GM21515 (cell line): ENCODE results near the gene SIPA1.
A peak's percentile ranks its signal among the peaks of the same experiment; 100 is the strongest.

Experiments used
- ATAC-seq: cut with Tn5 transposase; IDR thresholded peaks from one replicate; pipeline ENCODE4 v1.9.1; 2021; ENCODE audit not compliant: unreplicated experiment

SIPA1 gene, protein sequence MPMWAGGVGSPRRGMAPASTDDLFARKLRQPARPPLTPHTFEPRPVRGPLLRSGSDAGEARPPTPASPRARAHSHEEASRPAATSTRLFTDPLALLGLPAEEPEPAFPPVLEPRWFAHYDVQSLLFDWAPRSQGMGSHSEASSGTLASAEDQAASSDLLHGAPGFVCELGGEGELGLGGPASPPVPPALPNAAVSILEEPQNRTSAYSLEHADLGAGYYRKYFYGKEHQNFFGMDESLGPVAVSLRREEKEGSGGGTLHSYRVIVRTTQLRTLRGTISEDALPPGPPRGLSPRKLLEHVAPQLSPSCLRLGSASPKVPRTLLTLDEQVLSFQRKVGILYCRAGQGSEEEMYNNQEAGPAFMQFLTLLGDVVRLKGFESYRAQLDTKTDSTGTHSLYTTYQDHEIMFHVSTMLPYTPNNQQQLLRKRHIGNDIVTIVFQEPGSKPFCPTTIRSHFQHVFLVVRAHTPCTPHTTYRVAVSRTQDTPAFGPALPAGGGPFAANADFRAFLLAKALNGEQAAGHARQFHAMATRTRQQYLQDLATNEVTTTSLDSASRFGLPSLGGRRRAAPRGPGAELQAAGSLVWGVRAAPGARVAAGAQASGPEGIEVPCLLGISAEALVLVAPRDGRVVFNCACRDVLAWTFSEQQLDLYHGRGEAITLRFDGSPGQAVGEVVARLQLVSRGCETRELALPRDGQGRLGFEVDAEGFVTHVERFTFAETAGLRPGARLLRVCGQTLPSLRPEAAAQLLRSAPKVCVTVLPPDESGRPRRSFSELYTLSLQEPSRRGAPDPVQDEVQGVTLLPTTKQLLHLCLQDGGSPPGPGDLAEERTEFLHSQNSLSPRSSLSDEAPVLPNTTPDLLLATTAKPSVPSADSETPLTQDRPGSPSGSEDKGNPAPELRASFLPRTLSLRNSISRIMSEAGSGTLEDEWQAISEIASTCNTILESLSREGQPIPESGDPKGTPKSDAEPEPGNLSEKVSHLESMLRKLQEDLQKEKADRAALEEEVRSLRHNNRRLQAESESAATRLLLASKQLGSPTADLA

DNA sequence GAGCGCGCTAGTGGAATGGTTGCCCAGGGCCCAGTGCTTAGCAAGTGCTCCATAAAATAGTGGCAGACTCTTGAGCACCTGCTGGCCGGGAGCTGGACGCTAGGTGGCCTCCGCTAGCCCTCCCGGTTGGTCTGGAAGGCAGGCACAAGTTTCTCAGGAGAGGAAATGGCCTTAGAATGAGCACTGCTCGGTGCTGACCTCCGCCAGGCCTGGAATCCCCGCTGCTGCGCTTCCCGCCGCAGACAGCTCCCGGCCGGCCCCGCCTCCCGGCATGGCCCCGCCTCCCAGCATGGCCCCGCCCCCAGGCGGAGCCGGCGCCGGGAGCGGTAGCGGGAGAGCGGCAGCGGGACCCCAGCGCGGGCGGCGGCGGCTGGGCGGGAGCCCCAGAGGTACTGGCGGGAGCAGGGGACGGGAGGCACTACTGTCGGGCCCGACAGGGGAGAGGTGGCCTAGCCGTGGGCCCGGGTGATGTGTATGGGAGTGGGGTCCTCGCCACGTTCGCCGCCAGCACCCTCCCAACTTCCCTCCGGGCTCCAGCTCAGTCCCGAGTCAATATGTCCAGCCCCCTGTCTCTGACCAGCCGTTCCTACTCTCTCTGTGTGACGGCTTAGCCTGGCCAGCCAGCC is at the start of gene SIPA1:
Gene SIPA1, plus strand, starts transcription at position 308 of the 626 bp plus-strand sequence. CDS start 2,821 bp downstream, outside the sequence.
- peak; percentile 43 for ATAC-seq

DNA sequence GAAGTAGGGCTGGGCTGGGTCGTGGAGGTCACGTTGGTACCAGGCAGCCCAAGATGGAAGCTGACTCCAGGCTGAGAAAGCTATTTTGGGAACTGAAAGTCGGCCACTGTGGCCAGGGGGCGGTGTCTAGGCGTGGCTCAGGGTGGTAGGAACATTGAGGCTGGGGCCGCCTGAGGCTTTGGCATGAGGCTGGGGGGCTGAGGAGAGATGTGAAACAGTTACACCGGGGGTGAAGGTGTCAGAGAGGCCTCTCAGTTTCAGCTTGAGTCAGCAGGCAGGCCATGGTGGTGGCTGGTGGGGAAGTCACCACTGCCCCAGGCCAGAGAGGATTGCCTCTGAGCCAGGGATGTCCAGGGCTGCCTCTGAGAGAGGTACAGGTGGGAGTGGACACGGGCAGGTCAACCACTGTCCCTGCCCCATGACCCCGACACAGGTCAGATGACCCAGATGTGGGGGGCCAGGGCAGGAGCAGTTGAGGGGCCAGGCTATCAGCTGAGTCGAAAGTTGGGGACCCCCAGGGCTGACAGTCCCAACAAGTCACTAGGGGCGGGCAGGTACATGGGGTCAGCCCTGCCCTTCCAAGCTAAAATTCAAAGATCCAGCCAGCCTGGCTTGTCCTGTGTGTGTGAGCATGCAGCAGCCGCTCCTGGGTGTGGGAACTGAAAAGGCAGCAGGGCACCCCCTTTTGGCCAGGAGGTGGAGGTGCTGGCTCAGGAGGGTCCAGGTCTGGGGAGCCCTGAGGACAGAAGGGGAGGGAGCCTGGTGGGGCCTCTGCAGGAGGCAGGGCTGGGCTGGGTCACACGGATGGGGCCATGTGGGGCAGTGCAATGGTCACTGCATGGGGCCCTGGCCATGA is 49.5 kb upstream of the SIPA1 start:
- peak; percentile 65 for ATAC-seq

DNA sequence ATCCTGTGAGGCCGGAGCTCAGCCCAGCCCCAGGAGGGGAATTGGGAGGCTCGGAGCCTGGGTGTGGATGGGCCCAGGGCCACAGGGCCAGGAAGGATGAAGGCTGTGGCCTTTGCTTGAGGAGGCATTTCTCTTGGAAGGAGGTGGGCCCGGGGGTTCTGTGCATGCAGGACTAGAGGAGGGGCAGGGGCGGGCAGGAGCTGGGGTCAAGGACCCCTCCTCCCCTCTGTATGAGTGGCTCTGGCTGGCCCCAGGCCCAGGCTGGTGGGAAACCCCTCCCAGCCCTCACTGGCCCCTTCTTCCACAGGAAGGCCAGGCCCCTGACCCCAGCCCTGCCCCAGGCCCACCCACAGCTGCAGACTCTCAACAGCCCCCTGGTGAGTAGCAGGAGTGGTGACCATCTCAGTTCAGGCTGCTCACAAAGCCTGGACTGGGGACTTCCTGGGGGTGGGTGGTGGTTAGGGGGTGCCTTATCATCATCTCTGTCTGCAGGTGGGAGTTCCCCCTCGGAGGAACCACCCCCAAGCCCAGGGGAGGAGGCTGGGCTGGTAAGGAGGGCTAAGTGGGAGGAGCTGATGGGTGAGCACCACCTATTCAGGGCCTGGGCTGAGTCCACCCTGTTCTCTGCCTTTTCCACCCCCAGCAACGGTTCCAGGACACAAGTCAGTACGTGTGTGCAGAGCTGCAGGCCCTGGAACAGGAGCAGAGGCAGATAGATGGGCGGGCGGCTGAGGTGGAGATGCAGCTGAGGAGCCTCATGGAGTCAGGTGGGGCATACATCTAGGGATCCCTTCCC is 48.3 kb upstream of the SIPA1 start:
- ATAC-seq, result no peak

DNA sequence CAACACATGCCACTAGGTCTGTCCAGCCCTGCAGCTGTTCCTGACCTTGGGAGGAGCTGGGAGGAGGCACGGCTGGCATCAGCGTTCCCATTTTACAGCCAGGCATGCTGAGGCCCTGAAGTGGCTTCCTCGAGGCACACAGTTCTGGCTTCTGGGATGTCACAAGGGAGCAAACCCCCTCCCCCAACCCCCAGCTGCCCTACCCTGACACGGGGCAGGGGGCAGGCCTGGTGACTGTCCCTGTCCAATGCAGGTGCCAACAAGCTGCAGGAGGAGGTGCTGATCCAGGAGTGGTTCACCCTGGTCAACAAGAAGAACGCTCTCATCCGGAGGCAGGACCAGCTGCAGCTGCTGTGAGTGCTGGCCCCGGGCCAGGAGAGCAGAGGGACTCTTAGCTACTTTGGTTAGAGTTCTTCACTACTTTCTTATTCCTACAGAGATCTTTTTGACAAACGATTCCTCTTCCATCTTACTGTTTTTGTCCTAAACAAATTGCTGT is 47.6 kb upstream of the SIPA1 start:
- ATAC-seq, result no peak

DNA sequence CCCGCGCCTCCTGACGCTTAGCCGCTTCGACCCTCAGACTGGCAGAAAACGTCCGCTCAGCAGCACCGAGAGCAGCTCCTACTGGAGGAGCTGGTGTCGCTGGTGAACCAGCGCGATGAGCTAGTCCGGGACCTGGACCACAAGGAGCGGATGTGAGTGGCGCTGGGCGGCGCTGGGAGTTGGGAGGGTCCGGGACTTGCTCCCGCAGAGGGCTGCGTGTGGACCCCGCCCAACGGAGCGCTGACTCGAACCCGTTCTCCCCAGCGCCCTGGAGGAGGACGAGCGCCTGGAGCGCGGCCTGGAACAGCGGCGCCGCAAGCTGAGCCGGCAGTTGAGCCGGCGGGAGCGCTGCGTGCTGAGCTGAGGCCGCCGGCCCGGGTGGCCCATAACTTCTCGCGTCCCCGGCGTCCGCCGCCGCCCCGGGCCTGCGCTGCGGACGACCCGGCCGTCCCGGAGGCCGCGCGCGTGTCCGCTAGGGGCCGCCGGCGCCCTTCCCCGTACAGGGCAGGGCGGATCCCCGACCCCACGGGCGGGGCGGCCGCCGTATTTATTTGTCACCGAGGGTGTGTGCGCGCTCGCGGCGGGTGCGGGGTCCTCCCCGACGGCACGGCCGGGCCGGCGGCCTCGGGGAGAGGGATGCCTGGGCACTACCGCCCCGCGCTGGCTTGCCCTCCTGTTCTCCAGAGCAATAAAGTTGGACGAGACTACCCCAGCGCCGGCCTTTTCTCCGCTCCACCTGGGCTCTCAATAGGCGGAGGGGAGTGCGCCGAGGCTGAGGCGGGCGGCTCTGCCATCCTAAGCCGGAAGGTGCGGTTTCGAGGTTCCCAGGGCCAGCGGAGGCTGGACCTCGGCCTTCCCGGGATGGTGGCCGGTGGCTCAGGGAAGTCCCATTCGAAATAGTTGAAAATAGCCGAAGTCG is 45.7 kb upstream of the SIPA1 start:
- ATAC-seq, result no peak

DNA sequence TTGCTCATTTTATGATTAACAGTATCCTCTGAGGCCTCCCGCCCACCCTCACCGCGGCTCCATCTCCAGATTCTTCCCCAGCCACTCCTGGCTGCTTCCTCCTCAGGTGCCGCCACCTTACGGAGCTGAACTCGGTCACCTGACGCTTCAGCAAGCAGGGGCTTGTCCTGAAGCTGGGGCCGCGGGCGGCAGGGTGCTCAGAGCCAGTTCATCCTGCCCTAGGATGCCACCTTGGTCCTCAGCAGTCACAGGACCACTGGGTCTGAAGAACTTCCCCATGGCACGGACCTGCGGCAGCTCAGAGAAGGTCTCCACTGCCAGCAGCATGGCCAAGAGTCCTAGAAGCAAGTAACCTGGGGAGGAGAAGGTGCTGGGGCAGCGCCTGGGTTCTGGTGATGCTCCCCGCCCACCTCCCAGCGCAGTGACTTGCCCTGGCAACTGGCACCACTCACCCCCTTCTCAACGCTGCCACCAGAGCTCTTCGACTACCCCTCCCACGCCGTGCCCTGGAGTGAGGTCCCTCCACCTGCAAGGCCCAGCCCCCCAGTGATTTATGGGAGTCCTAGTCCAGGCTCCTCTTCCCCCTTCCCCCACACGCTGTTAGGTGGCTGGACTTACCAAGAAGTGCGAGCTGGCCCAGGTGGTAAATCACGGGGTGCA is 44.9 kb upstream of the SIPA1 start:
- ATAC-seq, result no peak

DNA sequence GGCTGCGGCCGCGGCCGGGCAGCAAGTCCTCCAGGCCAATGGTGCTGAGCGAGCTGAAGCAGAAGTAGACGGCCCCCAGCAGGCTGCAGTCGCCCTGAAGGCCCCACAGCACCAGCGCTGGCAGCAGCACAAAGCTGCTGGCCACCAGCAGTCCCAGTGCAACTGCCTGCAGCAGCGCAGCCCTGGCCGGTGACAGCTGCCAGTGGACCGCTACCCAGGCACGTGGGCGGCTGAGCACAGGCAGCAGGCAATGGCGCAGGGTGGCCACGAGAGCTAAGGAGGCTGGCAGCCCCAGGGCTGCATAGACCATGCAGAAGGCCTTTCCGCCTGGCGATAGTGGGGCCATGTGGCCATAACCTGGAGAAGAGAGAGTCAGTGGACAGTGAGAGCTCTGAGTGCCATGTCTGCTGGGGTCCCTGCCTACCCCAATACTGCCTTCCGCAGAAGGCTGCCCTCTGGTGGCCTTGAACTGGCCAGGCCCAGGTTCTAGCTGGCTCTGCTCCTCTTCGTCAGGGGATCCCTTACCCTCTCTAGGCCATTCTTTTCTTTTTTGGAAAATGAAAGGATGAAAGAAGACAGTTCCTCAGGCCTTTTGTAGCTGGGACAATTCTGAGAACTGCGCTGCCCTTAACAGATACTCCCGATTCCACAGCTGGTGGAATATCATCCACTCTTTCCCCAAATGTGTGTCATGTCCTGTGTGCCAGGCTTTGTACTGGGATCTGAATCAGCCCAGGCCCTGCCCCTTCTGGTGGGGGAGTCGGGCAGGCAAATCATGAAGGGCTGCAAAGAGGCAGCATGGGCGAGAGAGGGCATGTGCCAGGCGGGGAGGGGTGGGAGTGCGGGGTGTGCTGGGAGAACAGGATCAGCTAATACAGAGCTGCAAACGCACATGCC is 44.1 kb upstream of the SIPA1 start:
- ATAC-seq, result no peak

DNA sequence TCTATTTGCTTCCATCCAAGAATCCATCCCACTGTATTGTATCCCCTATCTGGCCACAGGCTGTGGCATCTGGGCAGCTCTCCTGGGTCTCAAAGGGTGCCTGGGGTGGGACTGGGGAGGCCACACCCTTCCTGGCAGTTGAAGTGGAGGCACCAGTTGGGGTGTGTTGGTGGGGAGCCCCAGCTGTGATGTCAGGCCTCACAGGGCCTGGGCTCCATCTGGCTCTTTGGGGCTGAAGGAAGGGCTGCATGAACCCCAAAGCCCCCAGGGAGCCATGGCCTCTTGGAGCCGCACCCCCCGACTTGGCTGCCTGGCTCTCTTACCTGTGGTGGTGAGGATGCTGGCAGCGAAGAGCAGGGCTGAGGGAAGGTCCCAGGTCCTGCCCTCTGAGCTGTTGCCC is 42.8 kb upstream of the SIPA1 start:
- no peak for ATAC-seq

DNA sequence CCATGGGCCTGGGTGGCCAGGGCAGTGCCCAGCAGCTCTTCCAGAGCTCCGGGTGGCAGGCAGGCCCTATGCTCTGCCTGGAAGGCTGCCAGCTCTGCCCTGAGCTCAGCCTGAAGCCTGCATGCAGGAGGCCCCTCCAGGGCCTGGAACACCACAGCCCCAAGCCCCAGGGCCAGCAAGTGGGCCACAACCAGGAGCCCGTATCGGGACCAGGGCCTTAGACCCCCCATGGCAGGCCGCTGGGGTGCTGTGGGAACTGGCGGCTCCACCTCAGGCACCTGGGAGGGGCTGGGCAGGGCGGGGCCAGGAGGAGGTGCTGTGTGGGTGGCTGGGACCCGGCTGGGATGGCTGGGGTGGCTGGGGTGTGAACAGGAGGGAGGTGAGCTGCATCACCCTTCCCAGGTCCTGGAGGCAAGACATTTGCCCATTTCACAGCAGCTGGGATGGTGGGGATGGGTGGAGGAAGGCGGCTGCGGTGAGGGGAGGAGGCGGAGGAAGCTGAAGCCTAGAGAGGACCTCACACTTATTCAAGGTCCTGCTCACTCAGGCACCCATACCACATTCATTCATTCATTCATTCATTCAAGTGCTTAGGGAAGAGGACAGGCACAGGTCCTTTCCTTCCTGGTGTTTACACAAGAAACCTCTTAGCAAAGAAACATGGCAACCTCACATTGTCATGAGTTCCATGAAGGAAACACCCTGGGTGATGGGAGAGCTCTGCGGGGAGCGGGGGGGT is 42.2 kb upstream of the SIPA1 start, which contains the start of gene KCNK7:
Gene KCNK7, minus strand, starts transcription at position 258 of the 739 bp plus-strand sequence. Its CDS starts 28 bp downstream, at position 230.
- no peak for ATAC-seq

DNA sequence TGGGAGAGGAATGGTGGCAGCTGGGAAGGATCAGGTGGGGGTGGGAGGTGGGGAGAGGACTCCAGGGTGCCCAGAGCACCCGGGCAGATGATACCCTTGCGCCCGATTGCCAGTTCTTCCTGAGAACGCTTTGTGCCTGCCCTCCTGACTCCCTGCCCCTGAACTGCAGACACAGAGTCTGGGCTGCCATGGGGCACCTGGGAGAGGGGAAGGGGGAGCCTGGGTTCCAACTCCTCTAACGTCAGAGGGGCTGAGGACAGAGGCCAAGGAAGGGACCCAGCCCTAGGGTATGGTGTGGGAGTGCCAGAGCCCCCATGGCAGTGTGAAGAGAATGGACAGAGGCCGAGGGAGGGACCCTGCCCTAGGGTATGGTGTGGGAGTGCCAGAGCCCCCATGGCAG is 41.4 kb upstream of the SIPA1 start:
- no peak for ATAC-seq

DNA sequence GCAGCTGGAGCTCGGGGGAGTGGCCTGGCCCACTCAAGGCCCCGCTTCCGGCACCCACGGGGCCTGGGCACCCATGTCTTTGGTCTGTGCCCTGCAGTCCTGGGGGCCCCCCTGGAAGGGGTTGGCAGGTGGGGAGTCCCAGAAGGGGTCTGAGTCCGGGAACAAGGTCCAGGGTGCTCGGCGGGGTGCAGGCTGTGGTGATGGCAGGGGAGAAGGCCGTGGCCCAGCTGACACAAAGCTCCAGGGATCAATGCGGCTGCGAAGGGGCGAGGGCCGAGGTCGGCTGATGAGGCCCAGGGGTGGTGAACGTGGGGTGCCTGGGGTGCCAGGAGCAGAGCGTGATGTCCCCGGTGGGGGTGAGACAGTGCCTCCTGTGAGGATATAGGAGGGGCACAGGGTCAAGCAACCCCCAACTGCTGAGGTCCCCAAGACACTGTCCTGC is 39.6 kb upstream of the SIPA1 start:
- no peak for ATAC-seq

DNA sequence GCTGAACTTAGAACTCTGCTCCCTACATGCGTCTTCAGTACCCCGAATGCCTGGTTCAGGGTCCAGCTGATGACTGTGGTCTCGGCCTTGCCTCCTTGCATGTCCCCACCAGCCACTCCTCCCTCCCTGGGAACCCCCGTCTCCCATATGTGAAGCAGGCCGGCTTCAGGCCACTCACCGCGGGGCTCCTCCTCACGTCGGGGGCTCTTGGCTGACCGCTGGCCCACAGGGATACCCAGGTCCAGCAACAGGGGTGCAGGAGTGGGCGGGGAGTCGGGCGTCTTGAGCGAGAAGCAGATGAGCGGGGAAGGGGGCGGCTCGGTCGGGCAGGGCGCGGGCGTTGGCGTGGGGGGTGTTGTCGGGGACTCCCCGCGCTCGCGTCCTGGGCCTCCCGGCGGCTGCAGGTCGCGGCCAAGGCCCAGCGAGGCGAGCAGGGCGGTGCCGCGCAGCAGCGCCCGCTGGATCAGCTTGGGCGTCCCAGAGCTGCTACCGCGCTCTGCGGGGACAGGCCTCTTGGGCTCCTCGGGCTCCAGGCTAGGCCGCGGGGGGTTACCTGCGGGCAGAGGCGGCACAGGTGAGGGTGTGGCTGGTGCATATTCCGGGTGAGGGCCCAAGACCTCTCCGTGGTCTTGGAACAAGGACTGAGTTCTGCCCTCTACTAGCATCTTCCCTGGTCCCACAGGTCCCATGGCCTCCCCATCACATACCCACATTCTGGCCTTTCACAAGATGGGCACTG is 38.5 kb upstream of the SIPA1 start:
- no peak for ATAC-seq

DNA sequence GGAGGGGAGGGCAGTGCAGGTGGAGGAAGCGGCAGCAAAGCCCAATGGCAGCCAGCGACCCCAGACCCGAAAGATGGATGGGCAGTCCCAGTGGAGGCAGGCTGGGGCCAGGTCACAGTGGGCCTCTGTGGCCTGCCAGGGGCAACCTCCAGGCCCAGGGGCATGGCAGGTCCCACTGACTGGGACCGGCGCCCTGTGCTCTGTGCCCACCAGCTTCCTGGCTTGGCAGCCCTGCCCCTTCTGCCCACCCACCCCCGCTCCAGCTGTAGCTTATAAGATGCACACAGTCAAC is 38.0 kb upstream of the SIPA1 start:
- ATAC-seq, result no peak

DNA sequence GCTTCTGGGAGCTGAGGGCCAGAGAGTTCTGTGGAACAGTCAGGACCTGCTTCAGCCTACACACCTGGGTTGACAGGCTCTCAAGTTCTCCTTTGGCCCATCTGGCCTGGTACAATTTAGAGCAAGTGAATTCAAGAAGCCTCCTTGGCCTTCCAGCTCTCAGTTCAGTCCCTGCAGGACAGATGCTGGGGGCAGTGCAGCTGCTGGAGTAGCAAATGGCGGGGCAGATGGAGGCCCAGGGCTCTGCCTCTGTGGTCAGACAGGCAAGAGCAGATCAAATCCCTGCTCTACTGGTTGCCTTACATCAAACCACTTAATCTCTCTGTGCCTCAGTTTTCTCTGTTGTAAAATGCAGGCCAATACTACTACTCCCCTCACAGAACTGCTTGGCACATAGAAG is 33.6 kb upstream of the SIPA1 start:
- no peak for ATAC-seq

DNA sequence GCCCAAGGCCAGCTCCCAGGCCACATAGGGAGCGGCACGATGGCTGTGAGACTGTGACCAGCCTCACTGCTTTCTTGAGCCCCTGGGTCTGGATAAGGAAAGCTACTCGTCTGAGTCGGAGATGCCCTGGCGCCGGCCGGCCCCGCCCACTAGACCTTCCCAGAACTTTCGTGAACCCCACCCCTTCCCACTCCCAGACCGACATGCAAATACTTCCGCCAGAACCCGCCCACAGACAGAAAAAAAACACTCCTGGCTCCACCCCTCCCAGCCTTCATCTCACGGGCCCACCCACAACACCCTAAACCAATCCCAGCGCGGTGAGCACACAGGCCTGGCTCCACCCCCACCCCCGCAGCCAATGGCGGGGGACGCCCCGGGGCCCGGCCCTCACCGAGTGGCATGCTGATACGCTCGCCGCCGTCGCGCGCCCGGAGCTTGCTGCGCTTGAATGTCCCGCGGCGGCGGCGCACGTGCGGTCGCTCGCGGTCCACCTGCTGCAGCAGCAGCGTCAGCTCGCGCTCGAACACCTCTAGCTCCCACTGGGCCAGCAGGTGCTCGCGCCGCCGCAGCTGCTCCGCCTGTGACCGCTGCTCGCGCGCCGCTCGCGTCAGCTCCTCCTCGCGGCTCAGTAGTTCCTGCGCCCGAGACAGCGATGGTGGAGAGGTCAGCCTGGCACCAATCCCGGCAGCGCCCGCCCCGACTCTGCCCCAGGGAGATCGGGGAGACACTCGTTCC is 30.9 kb upstream of the SIPA1 start:
- ATAC-seq, result no peak
